GM19328 (cell line): ENCODE results near the gene PGK2.
"Not testable (repeated sequence)": the region's sequence is repeated elsewhere in the genome, so short reads cannot be mapped to it uniquely, and the experiment has no call there.

Experiments
- ATAC-seq: cut with Tn5 transposase; IDR thresholded peaks from one replicate; pipeline ENCODE4 v1.9.1; 2021; ENCODE audit warnings: mild to moderate bottlenecking, moderate library complexity; ENCODE audit not compliant: unreplicated experiment

PGK2 gene

DNA sequence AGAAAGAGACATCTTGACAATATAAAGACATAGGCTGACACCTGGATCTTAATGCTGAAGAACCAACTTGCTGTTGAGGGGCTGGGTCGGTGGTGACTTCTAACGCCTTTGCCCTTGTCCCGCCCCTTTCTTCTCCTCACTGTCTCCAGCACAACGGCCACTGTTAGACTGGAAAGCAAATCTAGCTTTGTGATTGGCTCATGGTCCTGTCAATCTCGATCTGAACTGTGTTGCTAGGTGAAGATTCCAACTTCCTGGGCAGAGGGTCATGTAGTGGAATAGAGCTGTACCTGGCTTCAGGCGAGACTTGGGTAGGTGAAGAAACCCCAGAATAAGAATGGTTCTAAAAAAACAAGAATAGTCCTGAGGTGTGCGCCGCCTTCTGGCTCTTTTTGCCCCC, at the start of gene PGK2:
Gene PGK2 (minus strand): TSS at position 110 of the 400 bp plus-strand sequence. CDS start 98 bp downstream, at position 12.
- no peak for ATAC-seq

DNA sequence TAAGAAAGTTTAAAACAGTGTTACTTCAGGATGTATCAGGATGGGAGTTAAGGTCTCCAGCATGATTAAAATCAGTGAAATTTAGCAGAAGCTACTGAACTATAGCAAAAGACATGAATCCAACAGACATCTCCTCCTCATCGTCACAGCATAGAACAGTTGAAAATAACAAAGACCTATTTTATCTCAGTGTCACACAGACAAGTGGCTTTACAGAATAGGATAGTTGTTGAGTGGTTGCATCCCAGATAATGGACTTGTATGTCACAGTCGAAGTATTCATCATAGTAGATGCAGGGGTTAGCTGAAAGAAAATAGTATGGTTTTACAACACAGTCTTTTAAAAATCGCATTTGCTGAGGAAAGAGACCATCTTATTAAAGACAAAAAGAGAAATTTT, 48.1 kb upstream of the PGK2 start:
- ATAC-seq: no peak

DNA sequence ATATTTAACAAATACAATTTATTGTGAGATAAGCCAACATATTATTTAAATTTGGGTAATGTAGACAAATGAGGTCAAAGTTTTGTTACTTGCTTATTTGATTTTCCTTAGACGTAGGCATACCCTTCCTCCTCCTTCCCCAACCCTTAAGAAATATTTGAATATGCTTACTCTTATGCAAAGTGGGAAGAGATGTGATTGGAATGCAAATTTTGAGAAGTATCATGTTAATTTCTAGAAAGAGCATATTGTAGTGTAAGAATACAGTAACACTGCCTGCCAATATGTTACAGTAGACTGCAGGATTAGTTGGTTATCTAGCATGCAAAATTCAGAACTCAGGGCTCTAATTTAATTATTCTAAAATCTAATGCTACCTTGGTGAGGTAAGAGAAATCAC, 46.3 kb upstream of the PGK2 start:
- ATAC-seq: no peak

DNA sequence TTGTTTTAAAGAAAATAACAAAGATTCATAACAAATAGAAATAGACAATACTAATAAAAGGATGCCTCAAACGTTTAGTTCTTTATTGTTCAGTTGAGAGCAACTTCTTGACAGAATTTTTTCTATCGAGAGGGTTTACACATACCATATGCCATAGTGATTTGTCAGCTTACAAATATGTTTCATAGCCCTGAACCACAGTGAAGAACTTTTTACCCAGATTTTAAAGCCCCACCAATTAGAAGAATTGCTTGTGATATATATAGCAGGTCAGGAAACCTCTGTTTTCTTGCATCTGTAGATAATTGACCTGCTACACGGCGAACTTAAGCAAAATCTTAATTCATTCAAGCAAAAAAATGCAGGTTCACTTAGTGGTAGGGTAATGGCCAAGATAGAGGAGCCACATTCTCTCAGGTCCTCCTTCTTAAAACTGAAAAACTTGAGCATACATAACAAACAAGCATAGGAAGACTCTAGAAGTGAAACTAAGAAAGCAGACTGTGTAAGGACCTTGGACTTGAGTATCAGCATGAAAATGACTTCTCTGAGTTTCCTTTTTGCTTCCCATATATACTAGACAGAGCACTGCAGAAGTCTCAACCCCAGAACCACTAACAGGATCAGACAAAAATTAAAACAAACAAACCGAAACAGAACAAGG, 39.8 kb upstream of the PGK2 start:
- ATAC-seq: peak; percentile 86

DNA sequence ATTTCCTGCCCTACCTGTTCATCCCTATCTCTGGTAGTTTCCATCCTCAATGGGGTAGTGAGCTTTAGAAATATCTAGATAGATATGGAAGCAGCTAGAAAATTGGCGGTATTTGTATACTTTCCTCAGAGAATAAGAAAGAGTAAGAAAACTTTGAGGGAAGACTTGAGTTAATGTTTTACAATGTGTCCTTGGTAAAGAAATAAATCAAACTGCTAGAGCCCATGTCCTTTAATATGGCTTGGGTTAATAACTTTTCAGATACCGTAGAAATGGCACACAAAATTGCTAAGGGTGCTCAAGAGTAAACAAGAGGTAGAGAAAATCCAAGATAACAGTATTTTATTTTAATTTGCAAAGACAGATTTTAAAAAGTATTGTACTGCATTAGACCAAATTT, 28.1 kb upstream of the PGK2 start:
- ATAC-seq: no peak

DNA sequence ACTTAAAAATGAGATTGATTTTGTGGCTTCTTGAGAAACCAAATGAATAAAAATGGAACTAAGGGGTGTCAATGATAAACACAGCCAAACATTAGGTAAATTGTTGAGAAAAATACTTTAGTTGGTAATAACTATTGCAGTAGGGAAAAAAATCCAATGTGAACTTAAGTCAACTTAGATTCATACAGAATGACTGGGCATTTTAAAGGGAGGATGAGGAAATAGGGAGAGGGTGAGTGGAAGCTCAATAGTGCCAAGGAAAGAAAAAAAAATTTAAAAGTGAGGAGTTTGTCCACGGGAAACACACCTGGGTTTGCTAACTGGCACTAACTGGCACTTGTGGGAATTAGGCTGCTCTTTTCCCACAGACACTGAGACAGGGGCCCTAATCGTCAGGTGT, 26.2 kb upstream of the PGK2 start:
- ATAC-seq: no peak

DNA sequence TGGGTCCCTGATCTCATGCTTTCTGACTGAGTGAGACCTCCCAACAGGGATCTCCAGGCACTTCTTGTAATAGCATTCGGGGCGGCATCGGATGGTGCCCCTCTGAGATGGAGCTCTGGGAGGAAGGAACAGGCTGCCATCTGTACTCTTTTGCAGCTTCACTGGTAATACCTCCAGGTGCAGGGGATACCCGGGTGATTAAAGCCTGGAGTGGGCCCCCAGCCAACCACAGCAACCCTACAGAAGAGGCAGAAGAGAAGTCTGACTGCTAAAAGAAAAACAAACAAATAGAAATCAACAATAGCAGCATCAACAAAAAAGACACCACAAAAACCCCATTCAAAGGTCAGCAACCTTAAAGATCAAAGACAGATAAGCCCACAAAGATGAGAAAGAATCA, 19.1 kb upstream of the PGK2 start:
- no peak for ATAC-seq

DNA sequence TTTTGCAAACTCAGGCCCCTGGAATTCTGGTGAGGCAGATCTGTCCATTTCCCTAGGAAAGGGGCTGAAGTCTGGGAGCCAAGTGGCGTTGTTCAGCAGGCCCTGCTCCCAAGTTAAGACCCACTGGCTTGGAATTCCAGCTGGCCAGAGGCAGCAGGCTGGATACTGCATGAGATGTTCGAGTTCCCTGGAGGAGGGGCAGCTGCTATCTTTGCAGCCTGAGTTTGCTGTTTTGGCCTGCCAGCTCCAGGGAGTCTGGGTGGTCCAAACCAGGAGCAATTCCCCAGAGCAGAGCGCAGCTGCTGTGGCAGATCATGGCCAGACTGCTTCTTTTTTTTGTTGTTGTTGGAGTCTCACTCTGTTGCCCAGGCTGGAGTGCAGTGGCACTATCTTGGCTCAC, 18.2 kb upstream of the PGK2 start:
- no peak for ATAC-seq

DNA sequence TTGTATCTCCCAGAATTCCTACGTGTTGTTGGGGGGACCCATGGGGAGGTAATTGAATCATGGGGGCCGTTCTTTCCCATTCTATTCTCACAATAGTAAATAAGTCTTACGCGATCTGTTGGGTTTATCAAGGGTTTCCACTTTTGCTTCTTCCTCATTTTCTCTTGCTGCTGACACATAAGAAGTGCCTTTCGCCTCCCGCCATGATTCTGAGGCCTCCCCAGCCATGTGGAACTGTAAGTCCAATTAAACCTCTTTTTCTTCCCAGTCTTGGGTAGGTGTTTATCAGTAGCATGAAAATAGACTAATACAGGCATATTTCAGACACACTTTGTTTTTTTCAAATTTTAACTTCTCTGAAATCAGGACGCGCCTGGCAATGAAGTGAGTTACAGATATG, 14.4 kb upstream of the PGK2 start:
- no peak for ATAC-seq

DNA sequence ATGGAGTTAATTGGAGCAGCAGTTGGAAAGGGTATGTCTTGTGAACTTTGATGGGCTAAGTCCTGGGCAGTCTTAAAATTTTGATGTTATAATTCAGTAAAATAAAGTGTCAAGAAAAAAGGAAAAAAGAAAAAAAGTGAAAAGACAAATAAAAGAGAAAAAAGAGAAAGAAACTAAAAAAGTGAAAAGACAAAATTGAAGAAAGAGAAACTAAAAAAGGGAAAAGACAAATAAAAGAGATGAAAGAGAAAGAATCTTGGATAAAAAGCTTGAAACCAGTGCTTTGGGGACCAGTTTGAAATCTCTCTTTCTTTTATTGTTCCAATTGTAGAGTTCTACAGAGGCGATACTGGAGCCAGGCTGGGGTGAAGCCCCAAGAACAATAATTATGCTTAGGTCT, 12.0 kb upstream of the PGK2 start:
- ATAC-seq: no peak

DNA sequence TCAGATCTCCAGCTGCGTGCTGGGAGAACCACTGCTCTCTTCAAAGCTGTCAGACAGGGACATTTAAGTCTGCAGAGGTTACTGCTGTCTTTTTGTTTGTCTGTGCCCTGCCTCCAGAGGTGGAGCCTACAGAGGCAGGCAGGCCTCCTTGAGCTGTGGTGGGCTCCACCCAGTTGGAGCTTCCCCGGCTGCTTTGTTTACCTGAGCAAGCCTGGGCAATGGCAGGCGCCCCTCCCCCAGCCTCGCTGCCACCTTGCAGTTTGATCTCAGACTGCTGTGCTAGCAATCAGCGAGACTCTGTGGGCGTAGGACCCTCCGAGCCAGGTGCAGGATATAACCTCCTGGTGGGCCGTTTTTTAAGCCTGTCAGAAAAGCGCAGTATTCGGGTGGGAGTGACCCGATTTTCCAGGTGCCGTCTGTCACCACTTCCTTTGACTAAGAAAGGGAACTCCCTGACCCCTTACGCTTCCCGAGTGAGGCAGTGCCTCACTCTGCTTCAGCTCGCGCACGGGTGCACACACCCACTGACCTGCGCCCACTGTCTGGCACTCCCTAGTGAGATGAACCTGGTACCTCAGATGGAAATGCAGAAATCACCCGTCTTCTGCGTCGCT, 9.9 kb upstream of the PGK2 start:
- not testable (repeated sequence) for ATAC-seq

DNA sequence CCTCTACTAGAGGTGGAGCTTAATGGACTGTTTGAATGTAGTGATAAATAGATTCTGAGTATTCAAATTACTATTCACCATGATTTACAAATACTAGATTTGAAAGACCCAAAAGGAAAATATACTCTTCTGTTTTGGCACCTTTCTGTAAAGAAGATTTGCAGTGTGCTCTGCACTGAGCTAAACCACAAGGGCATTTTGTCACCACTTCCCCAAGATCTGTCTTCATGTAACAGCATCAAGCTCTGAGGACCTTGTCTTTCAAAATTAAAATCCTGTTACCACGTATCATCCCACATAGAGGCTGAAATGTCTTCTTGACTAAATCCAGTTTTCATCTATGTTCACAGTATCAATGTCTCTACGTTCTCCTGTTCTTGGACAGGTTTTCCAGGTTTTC, 3.3 kb upstream of the PGK2 start:
- no peak for ATAC-seq

DNA sequence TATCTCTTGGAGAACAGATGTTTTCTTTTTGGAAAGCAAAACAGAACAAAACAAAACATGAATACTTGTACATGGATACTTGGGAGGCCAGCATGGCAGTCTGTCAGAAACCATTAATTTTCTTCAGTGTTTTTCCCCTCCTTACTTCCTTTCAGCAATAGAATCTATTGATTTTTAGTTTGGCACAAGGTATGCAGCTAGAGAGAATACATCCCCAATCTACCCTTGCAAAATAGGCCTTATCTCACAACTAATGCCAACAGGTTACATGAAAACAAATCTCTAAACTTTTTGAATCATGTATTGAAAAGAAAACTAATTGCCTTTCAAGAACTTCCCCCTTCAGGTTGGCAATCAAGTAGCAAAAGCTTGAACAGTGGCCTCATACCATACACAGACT, 2.8 kb downstream of the PGK2 start:
- ATAC-seq: no peak

DNA sequence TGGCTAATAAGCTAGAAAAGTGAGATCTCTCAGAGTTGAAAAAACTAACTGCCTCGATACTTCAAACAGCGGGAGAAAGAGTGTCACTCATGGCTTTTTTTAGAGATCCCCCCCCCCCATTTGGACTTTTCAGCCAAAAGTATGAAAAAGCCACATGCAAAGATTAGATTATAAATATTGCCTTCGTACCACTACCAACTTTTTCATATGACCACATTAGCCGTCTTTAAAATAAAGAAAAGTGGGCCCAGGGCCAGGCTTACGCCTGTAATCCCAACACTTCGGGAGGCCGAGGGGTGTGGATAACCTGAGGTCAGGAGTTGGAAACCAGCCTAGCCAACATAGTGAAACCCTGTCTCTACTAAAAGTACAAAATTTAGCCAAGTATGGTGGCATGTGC, 4.4 kb downstream of the PGK2 start:
- no peak for ATAC-seq

DNA sequence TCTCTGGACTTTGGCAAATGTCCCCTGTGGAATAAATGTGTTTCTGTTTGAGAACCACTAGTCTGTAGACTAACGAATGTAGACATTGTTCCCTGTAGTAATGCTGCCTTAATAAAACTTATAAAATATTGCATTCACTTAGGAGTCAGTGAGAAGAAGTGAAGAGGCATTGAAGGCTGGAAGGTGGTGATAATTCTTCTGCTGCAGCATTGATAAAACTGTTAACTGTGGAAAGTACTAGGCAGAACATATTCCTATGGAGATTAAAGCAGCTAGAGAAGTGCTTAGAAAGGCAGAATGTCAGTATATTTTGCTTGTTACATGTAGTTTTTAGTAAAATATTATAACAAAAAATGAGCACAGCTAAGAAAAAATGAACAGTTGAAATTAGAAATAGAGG, 4.8 kb downstream of the PGK2 start:
- ATAC-seq: no peak

DNA sequence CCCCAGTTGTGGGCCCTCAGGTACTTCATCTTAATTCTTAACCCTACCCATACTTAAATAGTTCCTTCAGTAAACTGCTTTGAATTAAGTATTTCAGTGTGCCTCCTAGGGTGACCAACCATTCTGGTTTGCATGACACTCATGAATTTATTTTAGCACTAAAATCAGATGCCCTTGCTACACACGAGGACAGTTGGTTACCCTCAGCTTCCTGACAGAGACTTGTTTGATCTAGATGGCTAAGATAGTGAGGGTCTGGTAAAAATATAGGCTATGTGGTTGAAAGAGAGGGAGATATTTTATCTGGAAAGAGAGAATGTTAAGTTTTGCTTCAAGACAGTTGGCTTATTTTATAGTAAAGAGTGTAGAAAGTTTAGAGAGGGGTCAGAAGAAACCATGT, 10.6 kb downstream of the PGK2 start:
- ATAC-seq: no peak

DNA sequence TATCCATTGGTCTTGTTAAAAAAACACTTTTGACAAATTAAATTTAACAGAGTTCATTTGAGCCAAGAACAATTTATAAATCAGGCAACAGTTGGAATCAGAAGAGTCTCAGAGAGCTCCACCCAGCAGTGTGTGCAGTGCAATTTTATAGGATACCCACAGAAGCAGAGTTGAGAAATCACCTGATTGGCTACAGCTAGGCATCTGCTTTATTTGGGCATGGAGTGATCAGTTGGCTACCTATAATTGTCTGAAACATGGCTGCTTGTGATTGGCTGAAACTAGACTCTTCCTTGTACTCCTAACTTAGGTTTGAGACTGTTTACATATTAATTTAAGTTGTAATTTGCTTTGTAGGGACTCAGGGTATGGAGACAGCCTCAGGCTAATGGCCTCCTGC, 12.0 kb downstream of the PGK2 start:
- no peak for ATAC-seq

DNA sequence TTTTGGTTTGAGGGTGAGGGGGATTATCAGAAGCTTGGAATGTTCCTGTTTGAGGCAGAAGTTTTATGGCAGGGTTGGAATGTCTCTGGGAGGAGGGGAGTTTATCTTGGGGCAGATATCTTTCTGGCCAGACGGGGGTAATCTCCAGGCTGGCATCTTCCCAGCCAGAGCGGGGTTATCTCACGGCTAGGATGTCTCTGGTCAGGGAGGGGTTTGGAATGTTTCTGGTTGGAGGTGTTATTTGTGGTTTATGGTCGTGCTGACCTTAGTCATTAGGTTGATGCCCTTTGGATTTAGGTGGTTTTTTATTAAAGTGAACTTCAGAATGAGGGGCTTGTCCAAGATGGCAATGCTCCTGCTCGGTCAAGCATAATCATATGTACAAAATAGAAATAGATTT, 14.8 kb downstream of the PGK2 start:
- ATAC-seq: no peak

DNA sequence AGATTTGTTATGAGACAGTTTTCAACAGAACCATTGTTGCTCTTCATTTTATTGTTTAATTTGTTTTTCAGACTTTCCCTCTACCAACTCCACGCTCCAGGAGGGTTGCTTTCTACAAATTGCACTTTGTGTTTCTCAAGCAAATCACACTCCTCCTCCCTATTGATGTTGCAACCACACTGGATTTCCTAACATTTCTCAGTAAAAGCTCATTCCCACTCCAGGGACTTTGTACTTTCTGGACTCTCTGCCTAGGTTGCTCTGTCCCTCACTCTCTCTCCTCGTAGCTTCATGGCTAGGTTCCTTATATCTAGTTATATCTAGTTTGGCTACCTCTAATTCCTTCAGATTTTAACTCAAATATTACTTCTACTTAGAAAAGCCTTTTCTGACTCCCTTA, 20.3 kb downstream of the PGK2 start:
- no peak for ATAC-seq

DNA sequence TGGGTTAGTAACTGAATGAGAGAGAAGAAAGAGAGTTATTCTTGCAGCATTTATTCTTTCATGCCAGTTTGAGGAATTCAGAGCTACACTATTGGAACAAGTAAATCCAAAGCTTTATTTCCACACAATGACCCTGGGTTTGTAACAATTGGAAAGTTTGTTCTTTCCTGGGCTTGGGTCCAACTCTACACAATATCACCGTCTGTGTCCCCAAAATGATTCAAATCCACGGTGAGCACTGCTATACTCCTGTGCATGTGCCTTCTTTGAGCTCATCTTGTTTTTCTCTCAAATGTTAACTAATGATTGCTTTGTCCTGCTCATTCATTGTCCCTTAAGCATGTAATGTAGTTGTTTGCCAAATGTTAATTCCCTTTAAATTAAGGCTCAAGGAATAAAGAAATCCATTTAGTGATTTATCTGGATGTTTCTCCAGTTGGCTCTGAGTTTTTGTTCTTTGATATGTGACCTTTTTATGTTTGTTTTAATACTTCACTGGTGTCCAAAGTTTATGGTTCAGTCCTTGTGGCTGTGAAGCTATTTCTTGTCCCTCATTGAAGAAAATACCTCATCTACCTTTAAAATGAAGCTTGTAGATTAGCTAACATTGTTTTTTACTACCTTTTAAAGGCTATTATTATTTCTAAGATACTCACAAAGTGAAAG, 22.4 kb downstream of the PGK2 start:
- no peak for ATAC-seq

DNA sequence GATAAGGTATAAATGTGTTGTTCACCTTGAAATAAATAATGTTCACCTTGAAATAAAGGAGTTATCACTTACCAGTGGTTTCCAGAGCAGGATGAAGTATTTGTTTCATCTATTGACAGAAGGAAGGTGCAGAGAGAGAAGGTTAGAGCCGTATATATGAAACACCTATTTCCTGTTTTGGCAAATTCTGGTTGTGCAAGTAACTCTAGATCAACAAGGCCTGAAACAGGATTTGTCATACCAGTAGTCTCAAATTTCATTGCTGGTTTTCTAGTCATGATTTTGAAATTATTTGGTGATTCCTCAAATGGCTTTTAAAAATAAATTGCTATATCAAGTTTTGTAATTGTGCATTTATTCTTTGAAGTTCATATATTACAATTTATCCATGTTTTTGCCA, 42.8 kb downstream of the PGK2 start, which contains the start of gene CRISP3:
Gene CRISP3 (minus strand): TSS at position 130 of the 400 bp plus-strand sequence. CDS start 21 bp downstream, at position 109.
- no peak for ATAC-seq

DNA sequence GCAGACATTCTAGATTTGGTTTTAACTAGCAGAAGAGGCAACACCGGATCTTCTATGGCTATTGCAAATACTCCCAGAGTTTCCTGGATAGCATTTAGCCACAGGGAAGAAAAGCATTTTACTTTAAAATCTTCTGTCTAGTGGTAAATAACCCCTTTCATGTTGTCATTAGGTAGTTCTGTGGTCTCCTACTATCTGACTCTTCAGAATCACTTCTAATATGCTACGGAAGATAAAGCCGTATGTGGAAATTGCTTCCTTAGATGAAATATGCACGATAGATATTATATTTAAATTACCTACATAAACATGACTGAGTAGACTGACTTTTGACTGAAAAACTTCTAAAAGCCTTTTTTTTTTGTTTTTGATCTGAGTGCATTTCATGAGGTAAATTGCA, 43.7 kb downstream of the PGK2 start:
- ATAC-seq: no peak
